CD4-positive, alpha-beta T cell treated with Interleukin-15 for 4 hours (primary cell): ENCODE measurements around the gene CTIF.
A peak's percentile ranks its signal among the peaks of the same experiment; 100 is the strongest.
"Not testable (repeated sequence)": the region's sequence is repeated elsewhere in the genome, so short reads cannot be mapped to it uniquely, and the experiment has no call there.

Experiments used
- DNase-seq: peaks from one replicate; pipeline ENCODE4 v3.0.0-alpha.2; 2020; ENCODE audit warnings: low spot score

CTIF gene

GRCh38 chr18:48538531-48539405 is at the start of gene CTIF:
TSS of gene CTIF (plus strand) at chr18:48539031. CDS start at chr18:48619566, 80,535 bp downstream.
- DNase-seq: peak; percentile 54

GRCh38 chr18:48490641-48491293 is 48.1 kb upstream of the CTIF start:
- no peak for DNase-seq

DNA sequence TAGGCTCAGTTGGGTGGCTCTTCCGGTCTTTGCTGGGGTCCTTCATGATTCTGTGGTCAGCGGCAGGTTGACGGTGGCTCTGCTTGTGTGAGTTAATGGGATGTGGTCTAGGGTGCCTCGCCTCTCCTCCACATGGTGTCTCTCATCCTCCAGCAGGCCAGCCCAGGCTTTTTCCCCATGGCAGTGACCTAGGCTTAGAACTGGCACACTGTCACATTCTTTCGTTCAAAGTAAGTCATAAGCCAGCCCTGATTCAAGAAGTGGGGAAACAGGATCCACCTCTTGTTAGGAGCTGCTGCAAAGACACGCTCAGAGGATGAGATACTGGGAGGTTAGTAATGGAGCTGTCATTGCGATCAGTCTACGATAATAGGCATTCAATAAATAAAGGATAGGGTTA is 46.0 kb upstream of the CTIF start:
- DNase-seq: no peak

DNA sequence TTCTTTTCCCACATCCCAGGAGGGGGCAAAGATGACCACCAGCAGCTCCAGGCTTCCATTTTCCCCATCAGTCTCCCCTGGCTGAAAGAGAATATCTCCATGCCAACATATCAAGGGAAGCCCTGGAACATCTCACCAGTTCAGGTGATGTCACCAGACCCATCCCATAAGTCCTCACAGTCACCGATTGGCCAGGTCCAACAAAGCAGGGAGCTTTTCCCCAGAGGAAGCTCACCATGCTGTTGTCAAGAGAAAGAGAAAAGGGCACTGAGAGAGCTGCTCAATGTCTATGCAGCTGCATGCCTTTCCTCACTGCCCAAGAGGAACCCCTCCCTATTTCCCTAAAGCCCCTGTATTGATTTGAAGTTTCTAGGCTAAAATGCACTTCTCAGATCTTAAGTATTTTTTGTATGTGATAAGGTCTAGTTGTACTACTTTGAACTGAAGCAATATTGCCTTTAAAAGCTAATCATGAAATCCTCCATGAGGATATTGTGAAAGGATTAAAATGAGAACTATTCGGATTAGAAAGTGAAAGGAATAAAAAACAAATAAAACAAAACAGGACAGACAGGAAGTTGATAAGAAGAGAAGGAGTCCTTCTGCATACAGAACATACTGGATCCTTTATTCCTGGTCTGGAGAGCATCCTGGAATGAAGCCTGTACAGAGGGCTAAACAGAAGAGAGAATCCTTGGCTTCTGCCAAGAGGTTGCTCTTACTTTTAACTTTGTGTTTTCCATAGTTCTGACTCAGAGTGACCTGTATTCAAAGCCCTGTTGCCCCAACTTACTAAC is 45.2 kb upstream of the CTIF start:
- no peak for DNase-seq

DNA sequence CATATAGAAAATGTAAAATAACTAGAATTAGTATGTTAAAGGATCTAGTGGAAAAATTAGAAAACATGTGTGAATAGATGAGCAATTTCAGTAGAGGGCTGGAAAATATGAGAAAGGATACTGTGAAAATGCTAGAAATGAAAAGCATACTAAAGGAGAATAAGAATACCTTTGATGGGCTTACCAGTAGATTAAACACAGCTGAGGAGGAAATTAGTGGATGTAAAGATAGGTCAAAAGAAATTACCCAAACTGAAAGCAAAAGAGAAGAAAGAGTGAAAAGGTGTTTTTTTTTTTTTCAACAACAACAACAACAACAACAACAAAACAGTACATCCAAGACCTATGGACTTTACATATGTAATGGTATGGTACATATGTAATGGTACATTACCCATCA is 41.0 kb upstream of the CTIF start:
- no peak for DNase-seq

DNA sequence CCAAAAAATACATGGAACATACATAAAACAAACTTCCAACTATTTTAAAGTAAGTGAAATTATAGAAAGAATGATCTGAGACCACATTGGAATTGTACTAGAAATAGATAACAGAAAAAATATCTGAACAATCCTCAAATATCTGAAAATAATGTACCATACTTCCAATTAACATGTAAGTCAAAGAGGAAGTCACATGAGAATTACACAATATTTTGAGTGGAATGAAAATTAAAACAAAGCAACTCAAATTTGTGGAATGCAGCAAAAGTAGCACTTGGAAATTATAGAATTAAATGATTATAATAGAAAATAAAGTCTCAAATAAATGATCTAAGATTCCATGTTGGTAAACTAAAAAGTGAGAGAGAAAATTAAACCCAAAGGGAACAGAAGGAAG is 38.3 kb upstream of the CTIF start:
- DNase-seq: no peak

- DNase-seq: no peak
Observed at GRCh38 chr18:48502906-48503305, 35.9 kb upstream of the CTIF start.

DNA sequence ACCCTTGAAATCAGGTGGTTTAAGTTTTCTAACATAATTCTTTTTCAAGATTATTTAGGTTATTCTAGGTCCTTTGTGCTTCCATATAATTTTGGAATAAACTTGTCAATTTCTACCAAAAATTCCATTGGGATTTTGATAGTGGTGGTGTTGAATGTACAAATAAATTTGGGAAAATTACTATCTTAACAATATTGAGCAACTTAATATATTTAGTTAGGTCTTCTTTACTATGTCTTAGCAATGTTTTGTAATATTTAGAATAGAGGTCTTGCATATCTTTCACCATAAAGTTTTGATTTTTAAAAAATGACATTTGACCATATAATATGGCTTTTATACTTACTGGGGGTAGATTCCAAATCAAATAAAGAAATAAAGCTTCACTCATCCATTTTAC is 34.0 kb upstream of the CTIF start:
- no peak for DNase-seq

- DNase-seq: not testable (repeated sequence)
Observed at GRCh38 chr18:48506983-48507568, 31.8 kb upstream of the CTIF start.

DNA sequence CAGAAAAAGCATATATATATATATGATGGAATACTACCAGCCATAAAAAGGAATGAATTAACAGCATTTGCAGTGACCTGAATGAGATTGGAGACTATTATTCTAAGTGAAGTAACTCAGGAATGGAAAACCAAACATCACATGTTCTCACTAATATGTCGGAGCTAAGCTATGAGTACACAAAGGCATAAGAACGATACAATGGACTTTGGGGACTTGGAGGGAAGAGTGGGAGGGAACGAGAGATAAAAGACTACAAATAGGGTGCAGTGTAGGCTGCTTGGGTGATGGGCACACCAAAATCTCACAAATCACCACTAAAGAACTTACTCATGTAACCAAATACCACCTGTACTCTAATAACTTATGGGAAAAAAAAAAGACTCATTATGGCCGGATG is 26.3 kb upstream of the CTIF start:
- not testable (repeated sequence) for DNase-seq

- no peak for DNase-seq
Observed at GRCh38 chr18:48514786-48515185, 24.0 kb upstream of the CTIF start.

DNA sequence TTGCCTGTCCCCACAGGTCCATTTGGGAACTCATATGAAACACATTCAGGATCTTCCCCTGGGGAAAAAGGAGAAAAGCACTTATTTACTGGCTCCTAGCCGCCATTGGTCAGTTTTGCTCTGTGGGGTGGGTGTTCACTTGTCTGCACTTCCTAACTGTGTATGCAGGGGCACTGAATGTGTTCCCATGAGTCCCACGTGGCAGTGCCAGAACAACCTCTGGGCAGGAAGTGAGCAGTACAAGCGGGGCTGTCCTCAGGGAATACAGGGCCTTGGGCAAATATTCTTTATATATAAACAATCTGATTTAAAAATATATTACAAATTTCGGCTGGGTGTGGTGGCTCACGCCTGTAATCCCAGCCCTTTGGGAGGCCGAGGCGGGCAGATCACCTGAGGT is 21.8 kb upstream of the CTIF start:
- no peak for DNase-seq

DNA sequence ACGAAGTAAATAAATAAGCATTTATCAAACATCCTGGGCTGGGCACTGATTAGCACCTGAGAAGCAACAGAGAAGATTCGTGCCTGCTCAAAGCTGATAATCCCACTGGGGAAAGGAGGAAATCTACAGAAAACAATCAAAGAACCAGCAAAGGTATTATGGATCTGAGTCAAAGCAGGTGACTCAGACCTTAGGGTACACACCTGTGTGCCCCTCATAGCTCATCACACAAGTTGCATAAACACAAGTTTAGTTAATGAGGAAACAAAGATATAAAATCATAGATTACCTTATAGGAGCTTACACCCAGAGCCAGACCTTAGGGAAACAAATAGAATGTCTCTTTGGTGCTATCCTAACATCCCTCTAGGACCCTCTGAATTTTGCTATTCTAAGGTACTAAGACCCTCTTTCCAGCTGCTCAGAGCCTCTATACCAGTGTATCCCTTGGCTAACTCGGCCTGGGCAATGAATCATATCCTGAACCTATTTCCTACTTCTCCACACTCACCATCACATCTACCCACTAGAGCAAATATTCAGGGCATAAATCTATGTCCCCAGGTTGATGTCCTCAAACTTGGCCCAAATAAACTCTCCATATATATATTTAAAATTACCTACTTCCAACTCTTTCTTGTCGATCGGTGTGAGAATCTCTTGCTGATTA is 19.3 kb upstream of the CTIF start:
- DNase-seq: no peak

GRCh38 chr18:48521723-48522122 is 17.1 kb upstream of the CTIF start:
- no peak for DNase-seq

DNA sequence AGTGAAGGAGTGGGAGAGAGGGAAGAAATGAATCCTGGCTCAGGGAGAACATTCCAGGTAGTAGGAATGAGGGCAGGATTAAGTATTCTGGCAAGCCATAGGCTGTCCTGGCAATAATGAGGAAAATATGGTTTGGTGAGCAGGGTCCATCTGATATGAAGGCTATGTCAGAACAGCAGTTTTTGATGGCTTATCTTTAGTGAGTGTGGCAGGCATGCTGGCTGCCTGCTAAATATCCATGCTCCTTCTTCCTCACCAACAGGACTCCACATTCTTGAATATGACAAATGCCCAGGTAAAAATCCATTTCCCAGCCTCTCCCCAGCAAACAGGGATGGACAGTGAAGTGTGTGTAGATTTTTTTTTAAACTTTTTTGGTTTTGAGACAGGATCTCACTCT is 13.2 kb upstream of the CTIF start:
- DNase-seq: no peak

DNA sequence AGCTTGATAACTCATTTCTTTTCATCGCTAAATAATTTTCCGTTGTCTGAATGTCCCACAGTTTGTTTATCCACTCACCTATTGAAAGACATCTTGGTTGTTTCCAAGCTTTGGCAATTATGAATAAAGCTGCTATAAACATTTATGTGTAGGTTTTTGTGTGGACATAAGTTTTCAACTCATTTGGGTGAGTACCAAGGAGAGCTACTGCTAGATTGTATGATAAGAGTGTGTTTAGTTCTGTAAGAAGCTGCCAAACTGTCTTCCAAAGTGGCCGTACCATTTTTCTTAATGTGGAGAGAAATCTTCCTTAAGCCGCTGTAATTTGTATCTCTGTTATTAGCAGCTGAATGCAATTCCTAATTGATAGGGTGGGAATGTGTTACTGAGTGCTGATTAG is 11.4 kb upstream of the CTIF start:
- no peak for DNase-seq

DNA sequence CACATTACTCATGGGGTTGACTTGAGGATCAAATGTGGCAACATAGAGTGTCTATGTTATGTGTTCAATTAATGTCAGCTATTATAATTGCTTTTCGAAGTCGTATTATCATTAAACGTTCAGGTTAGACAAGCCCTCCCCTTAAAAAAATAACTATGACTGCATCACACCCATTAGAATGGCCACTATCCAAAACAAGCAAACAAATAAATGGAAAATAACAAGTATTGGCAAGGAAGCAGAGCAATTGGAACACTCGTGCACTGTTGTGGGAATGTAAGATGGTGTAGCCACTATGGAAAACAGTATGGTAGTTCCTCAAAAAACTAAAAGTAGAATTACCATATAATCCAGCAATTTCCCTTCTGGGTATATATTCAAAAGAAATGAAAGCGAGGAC is 10.0 kb upstream of the CTIF start:
- DNase-seq: no peak

DNA sequence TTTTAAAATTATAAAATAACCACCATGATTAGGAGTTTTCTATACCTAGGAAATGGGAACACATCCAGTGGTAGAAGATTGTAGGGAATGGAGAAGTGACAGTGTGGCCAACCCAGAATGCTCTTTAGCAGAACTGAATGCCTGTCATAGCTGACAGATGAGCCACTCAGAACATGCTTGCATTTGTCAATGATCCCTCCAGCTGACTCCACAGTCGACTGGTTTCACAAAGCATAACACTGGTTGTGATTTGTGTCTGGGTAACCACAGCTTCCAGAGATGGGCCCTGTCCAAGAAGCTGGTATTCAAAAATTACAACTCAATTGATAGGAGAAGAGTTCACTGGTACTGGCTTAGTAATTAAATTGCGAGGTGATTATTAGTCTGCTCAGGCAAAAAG is 9.0 kb upstream of the CTIF start:
- no peak for DNase-seq

- DNase-seq: no peak
Observed at GRCh38 chr18:48530399-48531081, 8.3 kb upstream of the CTIF start.

GRCh38 chr18:48531082-48531403 is 7.8 kb upstream of the CTIF start:
- DNase-seq: no peak

DNA sequence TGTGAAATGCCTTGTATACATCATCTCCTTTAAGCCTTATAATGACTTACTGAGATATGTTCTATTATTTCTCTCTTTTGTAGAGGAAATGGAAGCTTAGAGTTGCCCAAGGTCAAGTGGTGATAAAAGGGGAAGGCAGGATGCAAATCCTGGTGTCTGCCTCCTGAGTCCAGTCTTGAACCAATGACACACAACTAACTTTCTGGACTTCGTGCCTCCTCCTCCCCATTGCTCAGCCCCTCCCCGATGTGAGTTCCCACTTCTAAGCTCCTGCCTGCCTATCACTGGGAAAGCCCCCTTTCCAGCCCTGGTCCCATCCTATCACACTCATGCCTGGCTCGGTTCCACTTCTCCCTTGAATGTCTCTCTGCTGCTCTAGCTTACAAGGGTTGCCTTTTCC is 6.9 kb upstream of the CTIF start:
- no peak for DNase-seq
